ENCODE results near the gene NPLOC4.

The NPLOC4 gene

DNA sequence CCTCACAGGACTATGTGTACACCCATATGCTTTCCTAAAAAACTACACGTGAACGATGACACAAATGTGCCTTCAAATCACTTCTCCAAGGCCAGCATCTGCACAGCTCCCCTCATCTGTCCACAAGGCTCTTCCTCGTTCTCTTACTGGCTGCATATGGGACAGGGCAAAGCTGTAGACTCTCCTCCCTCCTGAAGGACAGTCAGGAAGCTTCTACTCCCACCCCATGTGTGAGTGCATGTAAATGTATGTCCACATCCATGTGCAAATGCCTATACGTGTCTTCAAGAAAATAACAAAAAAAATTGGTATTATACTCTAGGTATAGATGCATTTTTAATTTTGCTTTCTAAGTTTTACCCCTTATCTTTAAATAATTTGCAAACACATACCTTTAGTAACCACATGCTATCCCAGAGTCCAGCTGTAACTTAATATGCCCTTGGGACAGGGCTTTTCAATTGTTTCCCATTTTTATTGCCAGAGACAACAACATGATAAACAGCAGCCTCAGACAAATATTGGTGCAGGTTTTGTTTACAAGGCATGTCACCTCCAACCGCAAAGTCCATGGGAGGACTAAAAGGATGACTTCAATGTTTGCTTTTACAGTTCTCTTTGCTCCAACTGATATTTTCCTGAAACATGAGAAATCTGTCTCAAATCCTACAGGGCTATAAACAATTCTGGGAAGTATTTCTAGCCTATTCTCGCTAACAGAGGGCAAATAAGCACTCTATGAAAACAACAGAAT lies 53.1 kb downstream of the NPLOC4 start:
- no peak for DNase-seq (ENCODE audit: low read depth)

DNA sequence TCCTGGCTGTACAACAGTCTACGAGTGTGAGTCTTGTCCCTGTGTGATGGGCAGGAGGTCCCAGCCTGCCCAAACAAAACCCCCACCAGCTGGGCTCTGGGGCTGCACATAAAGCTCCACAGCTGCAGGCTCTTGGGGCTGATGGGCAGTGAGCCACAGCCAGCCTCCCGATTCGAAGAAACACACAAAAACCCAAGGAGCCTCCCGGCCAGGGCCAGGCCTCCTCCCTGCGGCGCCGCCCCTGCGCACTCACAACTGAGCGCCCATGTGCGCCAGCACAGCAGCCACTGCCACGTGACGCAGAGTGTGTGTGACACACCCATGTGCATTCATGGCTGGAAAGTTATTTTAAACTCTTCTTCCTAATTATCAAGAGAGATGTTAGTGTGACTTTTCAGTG lies 54.2 kb downstream of the NPLOC4 start:
- DNase-seq (ENCODE audit: low read depth): no peak

DNA sequence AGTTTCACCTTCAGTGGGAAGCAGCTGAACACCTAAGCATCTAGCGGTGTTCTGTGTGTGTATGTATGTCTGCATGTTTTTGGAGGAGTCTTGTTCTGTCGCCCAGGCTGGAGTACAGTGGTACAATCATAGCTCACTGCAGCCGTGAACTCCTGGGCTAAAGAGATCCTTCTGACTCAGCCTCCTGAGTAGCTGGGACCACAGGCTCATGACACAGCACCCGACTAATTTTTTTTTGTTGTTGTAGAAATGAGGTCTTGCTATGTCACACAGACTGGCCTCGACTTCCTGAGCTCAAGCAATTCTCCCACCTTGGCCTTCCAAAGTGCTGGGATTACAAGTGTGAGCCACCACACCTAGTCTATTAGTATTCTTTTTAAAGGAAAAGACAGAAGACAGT lies 54.6 kb downstream of the NPLOC4 start:
- no peak for DNase-seq (ENCODE audit: low read depth)

DNA sequence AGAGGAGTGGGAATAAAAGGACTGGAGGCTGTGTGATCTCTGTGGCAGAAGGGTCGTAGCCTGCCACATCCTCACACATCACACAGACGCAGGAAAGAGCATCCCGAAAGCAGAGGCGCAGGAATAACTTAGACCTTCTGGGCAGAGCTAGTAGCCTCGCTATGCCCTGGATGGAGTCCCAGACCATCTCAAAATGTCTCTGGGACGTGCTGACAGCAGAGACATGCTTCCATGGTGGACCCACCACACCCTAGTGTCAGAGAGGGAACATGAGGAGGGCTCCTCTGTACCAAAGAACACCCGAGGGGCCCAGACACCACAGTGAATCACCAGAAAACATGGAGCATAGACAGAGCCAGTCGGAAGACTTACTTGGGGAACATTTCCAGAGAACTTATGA lies 55.2 kb downstream of the NPLOC4 start:
- DNase-seq (ENCODE audit: low read depth): no peak

DNA sequence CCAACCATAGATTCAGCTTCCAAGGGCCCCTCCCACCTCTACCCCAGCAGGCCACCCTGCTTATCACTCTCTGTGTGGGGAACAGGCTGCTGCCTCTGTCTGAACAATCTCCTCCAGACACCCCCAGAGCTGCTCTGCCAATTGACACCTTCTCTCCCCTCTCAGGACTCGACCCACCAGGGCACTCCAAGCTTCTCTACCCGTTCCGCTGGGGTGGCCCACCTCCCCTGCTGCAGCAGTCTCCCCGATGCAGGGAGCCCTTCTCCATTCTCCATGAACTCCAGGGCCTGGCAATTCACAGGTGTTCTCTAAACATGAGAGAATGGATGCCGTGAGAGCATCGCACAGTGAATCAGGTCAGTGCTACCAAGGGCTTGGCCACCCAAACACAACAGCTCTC lies 56.4 kb downstream of the NPLOC4 start:
- no peak for DNase-seq (ENCODE audit: low read depth)

DNA sequence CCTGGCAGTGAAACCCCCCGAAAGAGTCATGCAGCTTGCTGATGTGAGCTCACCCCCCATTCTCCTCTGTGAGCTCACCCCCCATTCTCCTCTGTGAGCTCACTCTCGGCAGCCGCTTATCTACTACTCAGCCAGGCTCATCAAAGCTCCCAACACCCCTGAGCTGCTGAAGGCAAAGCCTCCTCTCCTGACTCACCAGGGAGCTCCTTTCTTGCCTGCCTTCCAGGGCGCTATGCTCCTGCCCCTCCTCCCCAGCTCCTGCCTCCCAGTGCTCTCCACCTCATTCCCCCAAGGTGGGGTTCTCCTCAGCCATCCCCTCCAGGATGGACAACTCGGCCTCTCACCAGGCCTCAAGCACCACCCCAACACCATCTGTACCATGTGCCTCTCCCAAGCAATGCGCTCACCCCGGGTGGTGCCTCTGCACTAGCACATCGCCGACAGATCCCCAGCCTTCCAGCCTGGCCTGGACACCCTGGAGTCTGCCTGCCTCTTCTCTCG lies 57.0 kb downstream of the NPLOC4 start:
- no peak for DNase-seq (ENCODE audit: low read depth)

DNA sequence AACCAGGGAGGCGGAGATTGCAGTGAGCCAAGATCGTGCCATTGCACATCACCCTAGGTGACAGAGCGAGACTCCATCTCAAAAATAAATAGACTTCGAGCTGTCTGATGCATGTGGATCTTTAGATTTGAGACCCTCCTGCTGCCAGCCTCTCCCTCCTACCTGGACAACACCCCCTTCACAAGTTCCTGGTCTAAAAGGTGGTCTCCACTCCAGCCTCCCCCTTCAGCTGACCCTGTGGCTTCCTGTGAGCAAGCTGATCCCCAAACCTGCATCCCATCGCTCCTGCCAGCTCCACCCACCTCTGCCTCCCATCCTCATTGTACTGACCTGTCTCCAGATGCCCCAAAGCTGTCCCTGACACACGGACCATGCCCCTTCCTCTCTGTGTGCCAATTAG lies 57.6 kb downstream of the NPLOC4 start:
- DNase-seq (ENCODE audit: low read depth): no peak

DNA sequence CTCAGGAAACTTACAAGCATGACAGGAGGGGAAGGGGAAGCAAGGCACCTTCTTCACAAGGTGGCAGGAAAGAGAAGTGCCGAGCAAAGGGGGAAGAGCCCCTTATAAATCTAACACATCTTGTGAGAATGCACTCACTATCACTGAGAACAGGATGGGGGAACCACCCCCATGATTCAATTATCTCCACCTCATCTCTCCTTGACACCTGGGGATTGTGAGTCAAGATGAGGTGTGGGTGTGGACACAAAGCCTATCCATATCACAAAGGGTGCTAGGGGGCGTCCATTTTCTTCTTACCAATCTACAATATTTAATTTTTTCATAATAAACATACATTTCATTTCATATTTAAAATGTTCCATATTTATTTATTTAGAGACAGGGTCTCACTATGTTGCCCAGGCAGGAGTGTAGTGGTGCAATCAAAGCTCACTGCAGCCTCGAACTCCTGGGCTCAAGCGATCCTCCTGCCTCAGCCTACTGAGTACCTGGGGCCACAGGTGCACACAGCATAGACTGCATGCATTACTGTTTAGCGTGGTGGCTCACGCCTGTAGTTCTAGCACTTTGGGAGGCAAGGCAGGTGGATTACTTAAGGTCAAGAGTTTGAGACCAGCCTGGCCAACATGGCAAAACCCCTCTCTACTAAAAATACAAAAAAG lies 58.2 kb downstream of the NPLOC4 start:
- DNase-seq (ENCODE audit: low read depth): no peak

DNA sequence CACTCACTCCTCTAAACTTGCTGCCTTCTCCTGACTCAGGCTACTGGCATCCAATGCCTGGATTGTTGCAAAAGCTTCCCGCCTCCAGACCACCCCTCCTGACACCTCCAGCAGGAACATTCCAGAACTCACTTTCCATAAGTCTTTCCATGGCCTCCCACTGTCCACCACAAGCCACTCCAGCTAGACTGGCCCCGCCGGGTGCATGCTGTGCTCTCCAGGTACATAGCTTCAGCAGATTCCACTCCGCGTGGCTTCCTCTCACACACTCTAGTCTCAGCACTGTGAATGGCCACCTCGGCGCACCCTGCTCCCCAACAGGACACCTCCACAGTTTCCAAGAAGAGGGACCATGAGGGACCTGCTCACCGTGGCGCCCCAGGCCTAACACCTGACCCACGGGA lies 58.9 kb downstream of the NPLOC4 start:
- DNase-seq (ENCODE audit: low read depth): no peak

DNA sequence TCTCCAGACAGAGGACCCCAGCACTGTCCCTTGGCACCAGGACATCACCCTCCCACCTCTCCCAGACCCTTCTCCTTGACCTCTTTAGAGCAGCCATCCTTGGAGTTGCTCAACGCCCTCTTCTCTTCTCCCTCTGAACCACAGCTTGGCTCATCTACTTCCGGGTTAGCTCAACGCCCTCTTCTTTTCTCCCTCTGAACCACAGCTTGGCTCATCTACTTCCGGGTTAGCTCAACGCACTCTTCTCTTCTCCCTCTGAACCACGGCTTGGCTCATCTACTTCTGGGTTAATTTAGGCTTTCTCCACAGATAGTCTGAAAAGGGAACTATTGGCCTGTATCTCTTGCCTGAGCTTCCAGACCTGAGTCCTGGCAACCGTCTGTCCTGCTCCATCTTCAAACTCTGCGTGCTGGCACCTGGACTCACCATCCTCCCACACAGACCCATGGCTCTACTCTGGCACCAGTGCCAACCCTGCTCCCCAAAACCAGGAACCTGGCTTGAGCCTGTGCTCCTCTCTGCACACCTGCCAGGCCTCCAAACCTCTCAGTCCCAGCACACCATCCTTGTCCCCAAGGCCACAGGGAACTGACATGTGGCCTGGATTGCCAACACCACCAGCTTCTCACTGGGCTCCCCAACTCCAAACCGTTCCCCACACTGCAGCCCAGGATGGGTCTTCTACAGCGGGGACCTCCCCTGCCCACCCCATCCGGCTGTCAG lies 59.5 kb downstream of the NPLOC4 start:
- no peak for DNase-seq (ENCODE audit: low read depth)

DNA sequence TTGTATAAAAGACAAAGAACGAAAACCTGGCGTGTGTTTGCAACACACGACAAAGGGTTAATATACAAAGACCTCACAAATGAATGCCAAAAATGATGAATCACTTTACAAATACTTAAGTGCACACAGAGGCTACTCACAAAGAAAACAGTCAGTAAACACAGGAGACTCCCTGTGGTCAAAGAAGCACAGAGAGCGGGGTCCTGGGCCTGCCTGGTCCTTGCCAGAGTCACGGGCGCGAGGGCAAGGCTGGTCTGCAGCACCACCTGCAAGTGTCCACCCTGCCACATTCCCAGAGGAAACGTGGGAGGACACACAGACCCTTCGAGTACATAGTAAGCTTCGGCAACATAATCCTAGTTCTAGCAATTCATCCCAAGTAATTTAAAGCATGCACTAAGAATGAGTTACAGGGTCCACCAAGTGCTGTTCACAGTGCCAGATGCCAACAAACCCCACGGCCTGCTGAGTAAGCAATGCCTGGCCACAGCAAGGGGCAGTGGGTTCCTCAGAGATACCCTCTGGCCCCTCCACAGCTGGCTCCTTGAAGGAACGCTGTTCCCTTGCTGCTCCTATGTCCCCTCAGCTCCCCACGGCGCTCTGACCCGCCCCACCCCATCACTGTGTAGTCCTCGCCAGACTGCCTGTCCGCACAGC lies 60.2 kb downstream of the NPLOC4 start:
- DNase-seq (ENCODE audit: low read depth): no peak

DNA sequence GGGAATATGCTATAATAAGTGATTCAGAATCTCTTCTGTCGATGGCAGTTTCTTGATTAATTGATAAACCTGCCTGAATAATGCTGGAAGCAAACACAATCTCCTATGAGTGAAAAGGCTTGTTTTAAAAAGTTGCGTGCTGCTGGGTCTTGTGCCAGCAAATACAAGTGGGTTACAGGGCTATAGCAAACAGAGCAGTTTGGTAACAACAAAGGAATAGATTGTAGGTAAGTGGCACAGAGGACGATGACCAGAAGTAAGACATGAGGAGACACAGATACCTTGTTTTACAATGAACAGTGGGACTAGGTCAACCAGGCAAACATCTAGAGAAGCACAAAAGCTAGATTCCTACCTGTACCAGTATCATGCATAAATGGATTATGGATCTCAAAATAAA lies 61.1 kb downstream of the NPLOC4 start:
- DNase-seq (ENCODE audit: low read depth): no peak

DNA sequence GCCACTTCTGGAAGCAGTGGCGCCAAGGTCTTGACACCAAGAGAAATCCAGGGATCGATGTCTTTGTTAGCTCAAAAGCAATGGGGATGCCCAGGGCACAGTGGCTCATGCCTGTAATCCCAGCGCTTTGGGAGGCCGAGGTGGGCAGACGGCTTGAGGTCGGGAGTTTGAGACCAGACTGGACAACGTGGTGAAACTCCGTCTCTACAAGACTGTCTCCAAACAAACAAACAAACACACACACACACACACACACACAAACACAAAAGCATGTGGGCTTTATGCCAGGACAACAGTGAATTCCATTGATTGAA lies 62.3 kb downstream of the NPLOC4 start:
- DNase-seq (ENCODE audit: low read depth): no peak

DNA sequence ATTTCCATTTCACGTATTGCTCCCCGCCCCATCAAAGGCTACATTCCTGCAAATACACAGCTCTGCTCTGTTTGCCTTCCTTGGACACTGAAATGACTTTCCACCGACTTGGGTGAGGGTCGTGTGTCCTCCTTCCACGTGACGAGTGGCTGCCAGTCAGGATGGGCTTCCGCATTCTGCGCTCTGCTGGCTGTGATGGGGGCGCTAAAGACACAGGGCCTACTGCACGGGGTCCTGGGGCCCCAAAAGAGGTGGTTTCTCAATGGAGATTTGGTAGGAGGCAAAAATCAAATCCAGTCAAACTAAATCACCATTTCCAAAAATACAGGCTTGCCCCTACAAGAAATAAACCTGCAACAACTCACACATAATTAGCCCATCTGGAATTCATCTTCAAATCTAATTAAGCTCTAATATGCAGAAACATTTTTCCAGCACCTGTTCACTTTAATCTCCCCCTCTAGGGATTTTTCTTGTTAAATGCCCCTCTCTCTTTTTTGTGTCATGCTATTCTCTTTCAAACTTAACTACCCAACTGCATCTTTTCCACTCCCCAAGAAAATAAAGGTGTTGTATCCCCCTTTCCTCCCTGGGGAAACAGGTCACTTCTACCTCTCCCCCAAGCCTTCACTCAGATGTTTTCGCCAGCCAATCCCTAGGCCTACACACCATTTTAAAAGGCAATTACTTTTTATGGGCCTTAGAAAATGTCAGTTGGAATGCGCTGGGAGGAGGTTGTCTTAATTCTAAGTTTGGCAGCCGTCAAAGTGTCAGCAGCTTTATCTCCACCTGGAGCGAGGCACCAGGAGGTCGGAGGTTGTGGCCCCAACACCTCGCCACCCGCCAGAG lies 62.9 kb downstream of the NPLOC4 start:
- no peak for DNase-seq (ENCODE audit: low read depth)

DNA sequence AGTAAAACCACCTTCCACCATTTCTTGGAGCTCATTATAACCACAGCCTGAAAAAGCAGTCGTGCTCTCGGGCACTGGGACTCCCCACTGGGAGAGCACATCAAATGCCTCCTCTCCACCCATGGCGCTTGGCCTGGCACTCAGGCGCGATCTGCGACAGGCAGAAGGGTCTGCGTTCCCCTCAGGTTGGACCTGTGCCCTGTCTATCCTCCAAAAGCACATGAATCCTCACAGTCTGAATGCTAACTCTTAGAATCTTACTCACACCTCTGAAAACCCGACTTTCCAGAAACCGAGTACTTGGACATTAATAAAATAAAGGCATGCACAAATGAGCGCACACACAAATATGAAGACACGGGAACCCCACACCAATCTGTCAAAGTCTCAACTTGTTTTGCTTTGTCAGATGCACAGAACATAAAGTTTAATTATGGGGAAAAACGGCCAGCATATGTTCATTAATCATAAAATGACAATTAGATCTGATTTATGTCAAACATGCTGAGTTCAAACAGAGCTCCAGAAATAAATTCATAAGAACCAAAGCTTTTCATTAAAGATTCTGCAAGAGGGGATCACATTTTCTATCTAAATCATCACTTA lies 64.2 kb downstream of the NPLOC4 start:
- no peak for DNase-seq (ENCODE audit: low read depth)

DNA sequence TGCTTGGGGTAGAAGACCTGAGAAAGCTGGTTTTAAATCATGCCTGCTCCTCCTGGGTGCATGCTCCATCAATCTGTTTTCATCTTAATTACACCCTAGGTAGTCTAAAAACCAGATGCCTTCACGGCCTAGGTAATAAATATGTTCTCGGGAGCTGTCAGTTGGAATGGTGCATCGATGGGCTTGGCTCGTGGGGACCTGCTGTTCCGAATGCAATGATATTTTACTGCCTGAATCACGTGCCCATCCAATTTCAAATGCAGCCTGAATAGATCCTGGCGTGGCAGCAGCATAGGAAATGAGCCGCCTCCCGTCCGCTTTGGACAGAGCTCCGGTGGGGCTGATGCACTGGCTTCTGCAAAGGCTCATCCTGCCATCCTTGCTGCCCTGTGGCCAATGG lies 65.9 kb downstream of the NPLOC4 start:
- no peak for DNase-seq (ENCODE audit: low read depth)

DNA sequence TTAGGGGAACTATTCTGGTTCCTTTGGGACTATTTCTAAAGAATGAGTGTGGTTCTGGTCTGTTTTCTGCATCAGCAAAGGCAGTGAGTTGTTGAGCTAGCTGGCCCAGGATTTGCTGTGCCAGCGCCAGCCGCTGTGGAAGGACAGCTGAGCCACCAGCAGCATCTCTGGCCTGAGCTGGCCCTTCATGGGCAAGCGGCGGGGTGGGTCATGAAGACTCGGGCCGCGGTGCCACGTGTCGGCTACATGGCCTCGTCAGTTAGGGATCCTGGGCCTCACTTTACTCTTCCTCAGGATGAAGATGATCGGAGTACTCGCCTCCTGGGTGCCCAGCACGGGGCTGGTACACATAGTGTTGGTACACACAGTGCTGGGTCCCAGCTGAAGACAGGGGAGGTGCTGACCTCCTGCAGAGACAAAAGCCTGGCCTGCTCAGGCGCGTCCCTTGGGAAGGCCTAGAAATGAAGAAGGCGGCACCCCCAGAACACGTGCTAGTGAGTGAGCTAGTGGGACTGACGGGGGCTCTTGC lies 66.9 kb downstream of the NPLOC4 start:
- DNase-seq (ENCODE audit: low read depth): no peak

DNA sequence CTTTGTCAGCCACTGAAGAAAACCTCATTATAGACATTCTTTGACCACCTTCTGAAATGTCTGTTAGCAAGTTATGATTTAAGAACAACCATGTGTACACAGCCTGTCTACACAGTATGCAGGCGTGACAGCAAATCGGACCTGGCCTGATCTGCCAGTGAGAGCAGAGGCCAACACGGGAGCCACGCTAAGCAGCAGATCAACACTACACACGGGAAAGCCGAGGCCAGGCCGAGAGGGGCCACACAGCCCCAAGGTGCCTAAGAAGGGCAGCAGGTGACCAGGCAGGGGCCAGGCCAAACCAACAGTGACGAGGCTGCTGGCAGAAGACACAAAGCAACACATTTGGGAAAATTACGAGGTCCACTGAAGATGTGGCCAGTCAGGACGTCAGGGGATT lies 68.5 kb downstream of the NPLOC4 start:
- no peak for DNase-seq (ENCODE audit: low read depth)

DNA sequence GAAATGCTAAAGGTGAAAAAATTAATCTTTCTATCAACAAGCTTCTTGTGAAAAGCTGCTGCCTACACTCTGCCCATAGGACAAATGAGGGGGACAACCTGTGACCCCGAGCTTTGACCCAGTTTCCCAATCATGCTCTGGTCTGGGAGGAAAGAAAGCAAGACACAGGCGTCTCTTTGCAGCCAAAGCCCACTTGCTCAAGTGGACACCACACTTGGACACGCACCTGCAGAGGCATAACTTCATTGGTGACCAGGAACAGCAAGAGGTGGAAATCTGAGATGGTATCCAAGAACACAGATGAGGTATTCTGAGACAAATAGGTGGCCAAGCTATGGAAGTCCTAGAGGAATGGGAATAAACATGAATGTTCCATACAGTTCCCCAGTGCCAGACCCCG lies 69.7 kb downstream of the NPLOC4 start:
- DNase-seq (ENCODE audit: low read depth): no peak

DNA sequence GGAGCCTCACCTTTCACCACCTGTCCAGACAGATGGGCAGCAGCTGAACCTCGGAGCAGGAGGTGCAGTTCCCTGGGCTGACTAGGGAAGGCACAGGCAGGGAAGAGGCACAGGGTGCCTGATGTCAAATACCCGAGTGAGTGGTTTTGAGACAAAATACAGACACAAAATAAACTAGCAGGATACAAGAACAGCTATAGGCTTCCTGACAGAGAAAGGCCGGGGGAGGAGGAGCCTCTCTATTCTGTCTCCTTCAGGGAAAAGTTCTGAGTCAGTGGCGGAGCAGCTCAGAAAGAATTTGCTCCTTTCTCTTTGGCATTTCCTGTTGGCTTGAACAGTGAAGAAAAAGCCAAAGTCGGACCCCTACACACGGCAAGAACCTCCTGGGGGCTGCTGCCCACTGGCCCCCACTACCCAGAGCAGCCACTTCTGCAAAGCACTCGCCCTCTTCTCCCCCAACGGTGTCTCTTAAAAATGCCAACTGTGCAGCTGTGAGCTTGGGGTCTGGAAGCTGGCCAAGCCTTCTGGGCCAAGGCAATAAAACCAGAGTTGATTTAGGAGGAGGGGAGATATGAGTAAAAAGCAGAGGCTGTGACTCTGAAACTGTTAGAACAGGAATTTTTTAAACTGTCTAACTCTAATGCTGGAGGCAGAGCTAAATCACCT lies 70.3 kb downstream of the NPLOC4 start:
- DNase-seq (ENCODE audit: low read depth): no peak

DNA sequence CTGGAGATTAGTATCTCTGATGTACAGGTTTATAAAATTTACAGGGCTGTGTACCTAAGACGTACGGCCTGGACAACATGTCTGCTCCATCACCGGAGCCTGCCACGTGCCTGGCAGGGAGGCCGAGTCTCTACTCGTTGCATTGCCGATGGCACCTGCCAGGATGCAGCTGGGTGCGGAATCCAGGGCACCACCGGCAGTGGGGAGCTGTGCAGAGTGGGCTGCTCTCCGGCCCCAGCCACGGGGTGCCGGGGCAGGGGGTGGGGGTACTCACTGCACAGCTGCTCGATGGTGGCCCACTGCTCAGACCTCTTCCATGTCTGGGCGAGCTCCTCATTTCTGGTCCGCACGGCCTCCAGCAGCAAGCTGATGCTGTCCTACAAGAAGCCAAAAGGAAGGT lies 71.7 kb downstream of the NPLOC4 start:
- no peak for DNase-seq (ENCODE audit: low read depth)
